WERI-Rb-1 (cell line): ENCODE data around the gene PSMB10.

Experiments used
- DNase-seq: peaks from one replicate; pipeline ENCODE4 v3.0.0-alpha.2; 2020
- H3K27ac ChIP-seq: fragments of 250-450 bp; sonication (Bioruptor Pico); 2 replicates; pipeline ENCODE4 v1.5.1; 2020; ENCODE audit warnings: mild to moderate bottlenecking, moderate library complexity
- H3K27me3 ChIP-seq: fragments of 250-450 bp; sonication (Bioruptor Pico); 2 replicates; pipeline ENCODE4 v1.5.1; 2021; ENCODE audit warnings: mild to moderate bottlenecking, low read depth, moderate library complexity; ENCODE audit not compliant: insufficient read depth, severe bottlenecking
- H3K36me3 ChIP-seq: fragments of 250-450 bp; sonication (Bioruptor Pico); 2 replicates; pipeline ENCODE4 v1.5.1; 2020; ENCODE audit warnings: mild to moderate bottlenecking, moderate library complexity
- H3K4me3 ChIP-seq: 2 replicates; pipeline ENCODE4 v1.5.1; 2011; ENCODE audit warnings: low read depth, mild to moderate bottlenecking, control low read depth, low read length
- H3K9me3 ChIP-seq: fragments of 250-450 bp; sonication (Bioruptor Pico); 2 replicates; pipeline ENCODE4 v1.5.1; 2021; ENCODE audit warnings: mild to moderate bottlenecking, moderate library complexity; ENCODE audit not compliant: severe bottlenecking
- TF ChIP-seq, protein P1 (sequence below): IDR thresholded peaks from 2 replicates; pipeline ENCODE4 v1.5.1; 2011; ENCODE audit warnings: low read depth, mild to moderate bottlenecking, control low read depth, inconsistent platforms, low read length

Gene PSMB10

DNA sequence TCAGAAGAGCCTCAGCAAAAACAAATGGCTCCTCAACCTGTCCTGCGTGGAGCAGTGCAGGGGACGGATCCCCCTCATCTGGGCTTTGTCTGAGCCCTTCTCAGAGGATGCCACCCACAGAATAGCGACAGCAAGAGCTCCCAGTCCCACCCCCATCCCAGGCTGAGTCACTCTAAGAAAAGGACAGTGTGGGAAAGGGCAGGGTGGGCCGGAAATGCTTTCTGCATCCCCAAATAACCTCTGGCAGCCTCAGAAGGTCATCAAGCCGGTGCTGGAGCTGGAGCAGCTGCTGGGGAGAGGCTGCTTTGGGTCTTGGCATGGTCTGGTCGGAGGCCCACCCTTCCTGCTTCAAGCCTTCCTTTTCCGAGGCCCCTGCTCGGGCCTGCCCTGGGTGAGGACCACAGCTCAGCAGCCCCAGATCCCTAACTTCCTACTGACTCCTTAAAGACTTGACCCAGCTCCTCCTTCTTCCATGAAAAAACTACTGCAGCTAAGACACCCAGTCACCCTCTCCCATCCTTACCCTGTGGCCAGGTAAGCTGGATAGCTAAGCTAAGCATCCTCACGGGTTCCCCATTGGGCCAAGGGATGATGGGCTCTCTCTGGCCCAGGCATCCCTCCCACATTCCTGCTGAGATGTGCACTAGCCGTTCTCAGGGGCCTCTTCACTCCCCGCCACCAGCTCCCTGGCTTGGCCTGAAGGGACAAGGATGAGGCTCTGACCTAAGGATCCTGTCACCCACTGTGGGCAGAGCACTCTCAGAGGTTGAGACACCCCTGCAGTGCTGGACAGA is 23.1 kb upstream of the PSMB10 start:
- H3K36me3 ChIP-seq = peaks cover 4% of the 10 kb centered on the region; the same call in 1 of the 2 replicates
- H3K27me3 ChIP-seq = no peaks in the 10 kb centered on the region
- TF ChIP-seq, protein P1, sequence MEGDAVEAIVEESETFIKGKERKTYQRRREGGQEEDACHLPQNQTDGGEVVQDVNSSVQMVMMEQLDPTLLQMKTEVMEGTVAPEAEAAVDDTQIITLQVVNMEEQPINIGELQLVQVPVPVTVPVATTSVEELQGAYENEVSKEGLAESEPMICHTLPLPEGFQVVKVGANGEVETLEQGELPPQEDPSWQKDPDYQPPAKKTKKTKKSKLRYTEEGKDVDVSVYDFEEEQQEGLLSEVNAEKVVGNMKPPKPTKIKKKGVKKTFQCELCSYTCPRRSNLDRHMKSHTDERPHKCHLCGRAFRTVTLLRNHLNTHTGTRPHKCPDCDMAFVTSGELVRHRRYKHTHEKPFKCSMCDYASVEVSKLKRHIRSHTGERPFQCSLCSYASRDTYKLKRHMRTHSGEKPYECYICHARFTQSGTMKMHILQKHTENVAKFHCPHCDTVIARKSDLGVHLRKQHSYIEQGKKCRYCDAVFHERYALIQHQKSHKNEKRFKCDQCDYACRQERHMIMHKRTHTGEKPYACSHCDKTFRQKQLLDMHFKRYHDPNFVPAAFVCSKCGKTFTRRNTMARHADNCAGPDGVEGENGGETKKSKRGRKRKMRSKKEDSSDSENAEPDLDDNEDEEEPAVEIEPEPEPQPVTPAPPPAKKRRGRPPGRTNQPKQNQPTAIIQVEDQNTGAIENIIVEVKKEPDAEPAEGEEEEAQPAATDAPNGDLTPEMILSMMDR = no peak
- DNase-seq = no peak
- H3K9me3 ChIP-seq = no peaks in the 10 kb centered on the region
- no peak overlapping the region for H3K4me3 ChIP-seq
- no peak overlapping the region for H3K27ac ChIP-seq

DNA sequence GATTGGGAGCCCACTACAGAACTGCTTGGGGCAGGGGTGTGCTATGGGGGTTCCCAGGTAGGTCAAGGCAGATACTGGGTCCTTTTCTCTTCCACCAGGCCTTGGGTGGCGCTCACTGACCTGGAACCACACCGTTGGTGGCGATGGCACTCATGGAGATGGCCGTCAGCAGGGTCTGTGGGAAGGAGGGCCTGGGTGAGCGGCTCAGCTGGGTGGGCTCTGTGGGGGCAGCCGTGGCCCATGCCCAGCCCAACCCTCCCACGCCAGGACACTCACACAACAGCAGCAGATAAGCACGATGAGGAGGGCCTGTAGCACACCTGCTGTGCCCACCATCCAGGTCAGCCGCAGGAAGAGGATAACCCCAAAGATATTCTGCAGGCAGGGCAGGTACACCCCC is 21.0 kb upstream of the PSMB10 start:
- Histone ChIP-seq H3K27ac (no peak overlapping the region), H3K4me3 (no peak overlapping the region), H3K27me3 (no peaks in the 10 kb centered on the region), H3K9me3 (no peaks in the 10 kb centered on the region), H3K36me3 (peaks cover 6% of the 10 kb centered on the region; the same call in 1 of the 2 replicates)
- DNase-seq = no peak
- TF ChIP-seq, protein P1 = no peak

DNA sequence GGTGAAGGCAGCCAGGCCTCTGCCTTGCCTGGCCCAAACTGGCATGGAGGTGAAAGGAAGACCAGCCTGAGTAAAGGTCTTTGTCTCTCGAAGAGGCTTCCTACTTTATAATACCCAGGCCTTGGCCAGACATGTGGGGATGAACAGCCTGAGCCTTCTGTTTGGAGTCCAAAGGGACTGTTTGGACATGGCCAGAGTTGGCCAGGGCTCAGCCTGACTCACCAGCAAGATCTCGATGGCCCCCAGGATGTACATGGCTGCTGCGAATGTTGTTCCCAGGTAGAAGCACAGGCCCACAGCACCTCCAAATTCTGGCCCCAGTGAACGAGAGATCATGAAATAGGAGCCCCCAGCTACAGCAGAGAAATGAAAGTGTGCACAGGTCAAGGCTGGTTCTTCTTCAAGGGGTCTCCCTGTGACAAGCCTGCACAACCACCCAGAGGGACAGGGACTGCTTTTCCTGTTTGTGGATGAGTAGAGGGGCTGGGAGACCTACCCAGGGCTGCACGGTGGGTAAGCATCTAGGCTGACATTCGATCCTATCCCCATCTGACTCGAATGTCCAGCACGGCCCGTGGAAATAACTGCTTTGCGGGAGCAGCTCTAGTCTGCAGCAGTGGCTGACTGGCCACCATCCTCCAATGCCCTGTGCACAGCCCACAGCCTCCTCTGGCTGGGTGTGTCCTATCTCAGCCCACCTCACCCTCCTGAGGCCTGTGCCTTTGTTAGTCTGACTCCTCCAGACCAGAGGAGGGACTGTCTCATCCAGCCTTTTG is 18.0 kb upstream of the PSMB10 start:
- Histone ChIP-seq H3K9me3 (no peaks in the 10 kb centered on the region), H3K4me3 (no peak overlapping the region), H3K36me3 (peaks cover 2% of the 10 kb centered on the region; the same call in 1 of the 2 replicates), H3K27me3 (no peaks in the 10 kb centered on the region), H3K27ac (no peak overlapping the region)
- no peak for DNase-seq
- TF ChIP-seq, protein P1 = no peak

DNA sequence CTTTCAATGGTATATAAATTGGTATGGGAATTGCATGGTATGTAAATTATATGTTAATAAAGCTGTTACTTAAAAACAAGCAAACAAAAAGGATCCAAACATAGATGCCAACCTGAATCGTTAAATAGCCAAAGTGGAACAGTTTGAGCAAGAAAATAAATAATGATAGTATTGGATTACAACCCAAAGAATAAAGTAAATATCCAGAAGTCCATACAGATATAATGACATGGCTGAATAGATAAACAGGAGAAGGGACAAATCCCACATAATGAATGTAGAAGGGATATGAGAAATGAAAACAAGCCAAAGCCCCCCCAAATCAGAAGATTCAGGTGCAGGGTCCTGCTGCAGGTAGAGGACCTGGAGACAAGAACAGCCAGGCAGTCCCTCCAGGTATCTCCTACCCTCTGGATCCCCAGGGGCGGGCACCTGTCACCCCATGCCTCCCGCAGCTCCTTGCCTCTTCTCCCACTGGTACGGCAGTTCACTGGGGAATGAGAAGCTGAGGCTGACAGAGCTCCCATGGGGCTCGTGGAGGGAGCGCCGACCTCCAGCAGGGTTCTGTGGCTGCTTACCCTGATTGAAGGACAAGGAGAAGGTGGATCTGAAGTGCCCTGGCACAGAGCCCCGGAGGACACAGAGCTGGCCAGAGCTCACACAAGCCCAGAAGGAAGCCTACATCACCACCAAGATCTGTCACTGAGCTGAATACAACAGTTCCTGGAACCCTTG is 17.2 kb upstream of the PSMB10 start:
- Histone ChIP-seq H3K27ac (no peak overlapping the region), H3K27me3 (no peaks in the 10 kb centered on the region), H3K36me3 (peaks cover 2% of the 10 kb centered on the region; the same call in 1 of the 2 replicates), H3K9me3 (no peaks in the 10 kb centered on the region), H3K4me3 (no peak overlapping the region)
- DNase-seq = no peak
- TF ChIP-seq, protein P1 = no peak

DNA sequence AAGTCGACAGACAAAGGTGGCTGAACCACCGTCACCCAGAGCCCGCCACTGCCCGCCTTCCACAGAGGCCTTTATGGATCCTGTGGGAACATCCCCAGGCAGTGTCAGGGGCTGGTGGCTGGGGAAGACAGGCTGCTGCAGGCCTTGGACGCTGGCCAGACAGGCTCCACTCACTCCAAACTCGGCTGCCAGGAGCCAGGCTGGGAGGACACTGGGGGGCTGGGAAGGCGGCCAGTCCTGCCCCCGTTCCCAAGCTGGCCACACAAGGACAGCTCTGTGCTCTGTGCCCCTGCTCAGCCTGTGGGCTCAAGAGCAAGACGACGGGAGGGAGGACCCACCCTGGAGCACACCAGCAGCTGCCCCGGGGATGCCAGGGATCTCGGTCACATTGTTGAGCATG is 14.8 kb upstream of the PSMB10 start:
- H3K27me3 ChIP-seq = no peaks in the 10 kb centered on the region
- no peak overlapping the region for H3K27ac ChIP-seq
- H3K36me3 ChIP-seq = peaks cover 2% of the 10 kb centered on the region; the same call in 1 of the 2 replicates
- TF ChIP-seq, protein P1 = no peak
- DNase-seq = no peak
- no peaks in the 10 kb centered on the region for H3K9me3 ChIP-seq
- H3K4me3 ChIP-seq = no peak overlapping the region
